Breast epithelium (tissue), 4 donors: ENCODE results near the gene TRIM66. TPM values are rescaled to one million over a fixed set of nuclear protein-coding genes. Genes with fewer than 3 reads are reported as not detected.

Experiments
- DNase-seq, 2 donors: peaks; one replicate each; pipeline ENCODE4 v3.0.0-alpha.2; 2019; ENCODE audit warnings: low spot score in 2 of 2
- H3K27ac ChIP-seq, 2 donors: fragments of 200-600 bp; sonication (generic) in 1 of 2; one replicate each; pipeline ENCODE4 v1.5.1; 2016 to 2019; ENCODE audit warnings: mild to moderate bottlenecking in 1 of 2
- H3K27me3 ChIP-seq, 2 donors: fragments of 200-600 bp; sonication (generic) in 1 of 2; one replicate each; pipeline versions ENCODE4 v1.5.1 to v1.6.0; 2017 to 2019; ENCODE audit warnings: control low read depth in 1 of 2, mild to moderate bottlenecking in 1 of 2
- H3K36me3 ChIP-seq: fragments of 200-600 bp; one replicate; pipeline ENCODE4 v1.5.1; 2019
- H3K4me1 ChIP-seq, 2 donors: fragments of 200-600 bp; sonication (generic); one replicate each; pipeline ENCODE4 v1.5.1; 2016 to 2019; ENCODE audit warnings: control low read depth in 1 of 2
- H3K4me3 ChIP-seq, 3 donors: fragments of 200-600 bp; sonication (generic); 1 replicate in 2 of 3; 2 replicates in 1 of 3; pipeline ENCODE4 v1.5.1; 2016 to 2019; ENCODE audit warnings: mild to moderate bottlenecking in 3 of 3, moderate library complexity in 2 of 3
- H3K9me3 ChIP-seq, 2 donors: fragments of 200-600 bp; sonication (generic) in 1 of 2; one replicate each; pipeline ENCODE4 v1.5.1; 2016 to 2019; ENCODE audit warnings: control low read depth in 1 of 2
- POLR2A ChIP-seq: fragments of 450-650 bp; IDR thresholded peaks from one replicate; pipeline ENCODE4 v1.6.1; 2016; ENCODE audit warnings: antibody characterized with exemption, mild to moderate bottlenecking, moderate library complexity
- POLR2AphosphoS5 ChIP-seq, 3 donors: sonication (generic); formaldehyde crosslinking; IDR thresholded peaks; one replicate each; pipeline ENCODE4 v1.6.1; 2017; ENCODE audit warnings: antibody characterized with exemption in 3 of 3
- intact Hi-C: fragments of 100-400 bp; cut with DNase I; formaldehyde crosslinking; loops from one replicate; pipeline ENCODE4 v1.15.1; 2023; ENCODE audit warnings: low total_unique reads
- total RNA-seq, 3 donors: library from RNA; depleted of rRNA; stranded (reverse); fragments of >200 nt; gene quantifications; one replicate each; pipeline ENCODE4 v1.1.0, GENCODE V29; 2016
- TF ChIP-seq, protein P1 (sequence below), 3 donors: fragments of 450-650 bp; IDR thresholded peaks; one replicate each; pipeline ENCODE4 v1.5.1; 2016 to 2017; ENCODE audit warnings: antibody characterized with exemption in 3 of 3, mild to moderate bottlenecking in 3 of 3, moderate library complexity in 3 of 3

TRIM66 gene
- total RNA-seq, 3 donors from 2014 or later: 6.6 to 12.7 (median 11.5) TPM

DNA sequence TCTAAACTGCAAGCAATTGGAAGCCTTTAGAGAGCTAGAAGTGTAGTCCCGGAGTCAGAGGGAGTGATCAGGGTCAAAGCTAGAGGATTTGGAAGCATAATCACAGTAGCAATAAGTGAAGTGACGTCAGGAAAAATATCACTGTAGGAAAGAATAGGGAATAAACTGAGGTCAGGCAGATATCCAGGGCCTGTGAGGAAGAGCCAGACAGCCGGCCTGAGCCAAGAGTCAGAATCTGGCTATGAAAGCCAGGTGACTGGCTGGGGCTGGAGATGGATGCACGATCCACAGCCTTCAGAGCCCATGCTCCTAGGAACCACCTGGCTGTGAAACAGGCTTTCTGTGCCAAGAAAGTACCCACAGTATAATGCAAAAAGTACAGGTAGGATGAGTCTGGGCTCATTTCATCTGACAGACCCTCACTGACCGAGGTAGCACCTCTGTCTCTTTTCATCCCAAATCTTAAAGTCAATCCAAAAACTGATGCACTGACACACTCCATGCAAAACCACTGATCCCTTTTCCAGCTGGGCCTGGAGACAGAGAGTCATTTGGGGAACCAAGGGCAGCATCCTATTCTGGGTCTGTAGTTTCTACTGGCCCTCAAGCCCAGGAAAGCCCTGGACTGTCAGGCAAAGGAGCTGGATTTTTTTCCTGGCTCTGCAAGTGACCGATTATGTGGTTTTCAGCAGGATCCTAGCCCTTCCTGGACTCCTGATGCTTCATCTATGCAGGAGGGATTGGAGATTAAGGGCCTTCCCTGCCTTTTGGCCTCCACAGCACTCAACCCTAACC, 21.3 kb downstream of the TRIM66 start:
- DNase-seq: no peak
- Histone ChIP-seq H3K36me3 (no peaks in the 10 kb centered on the region), H3K4me1 (no peaks in the 10 kb centered on the region), H3K9me3 (no peaks in the 10 kb centered on the region), H3K27me3 (no peaks in the 10 kb centered on the region), H3K27ac (no peak overlapping the region), H3K4me3 (no peak overlapping the region)
- intact Hi-C loops: loop anchor here (5.0 kb wide), 1 partner anchor 406 kb away; no protein-coding TSS in a partner anchor
- TF ChIP-seq POLR2AphosphoS5 (IDR thresholded peaks at IDR 0.05): no peak
- TF ChIP-seq POLR2A: no peak
- TF ChIP-seq, protein P1, sequence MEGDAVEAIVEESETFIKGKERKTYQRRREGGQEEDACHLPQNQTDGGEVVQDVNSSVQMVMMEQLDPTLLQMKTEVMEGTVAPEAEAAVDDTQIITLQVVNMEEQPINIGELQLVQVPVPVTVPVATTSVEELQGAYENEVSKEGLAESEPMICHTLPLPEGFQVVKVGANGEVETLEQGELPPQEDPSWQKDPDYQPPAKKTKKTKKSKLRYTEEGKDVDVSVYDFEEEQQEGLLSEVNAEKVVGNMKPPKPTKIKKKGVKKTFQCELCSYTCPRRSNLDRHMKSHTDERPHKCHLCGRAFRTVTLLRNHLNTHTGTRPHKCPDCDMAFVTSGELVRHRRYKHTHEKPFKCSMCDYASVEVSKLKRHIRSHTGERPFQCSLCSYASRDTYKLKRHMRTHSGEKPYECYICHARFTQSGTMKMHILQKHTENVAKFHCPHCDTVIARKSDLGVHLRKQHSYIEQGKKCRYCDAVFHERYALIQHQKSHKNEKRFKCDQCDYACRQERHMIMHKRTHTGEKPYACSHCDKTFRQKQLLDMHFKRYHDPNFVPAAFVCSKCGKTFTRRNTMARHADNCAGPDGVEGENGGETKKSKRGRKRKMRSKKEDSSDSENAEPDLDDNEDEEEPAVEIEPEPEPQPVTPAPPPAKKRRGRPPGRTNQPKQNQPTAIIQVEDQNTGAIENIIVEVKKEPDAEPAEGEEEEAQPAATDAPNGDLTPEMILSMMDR (IDR thresholded peaks at IDR 0.05): no peak

GRCh38 chr11:8658321-8659057, 24.0 kb downstream of the TRIM66 start:
- Histone ChIP-seq H3K27me3 (no peaks in the 10 kb centered on the region), H3K27ac (no peak overlapping the region), H3K4me3 (peak overlapping the region in 1 of 3 donors; percentile 30), H3K36me3 (no peaks in the 10 kb centered on the region), H3K4me1 (no peaks in the 10 kb centered on the region), H3K9me3 (no peaks in the 10 kb centered on the region)
- intact Hi-C loops: no loop called here
- DNase-seq: no peak
- TF ChIP-seq, protein P1 (IDR thresholded peaks at IDR 0.05): no peak
- TF ChIP-seq POLR2AphosphoS5 (IDR thresholded peaks at IDR 0.05) (no peak), POLR2A (no peak)

- no peaks in the 10 kb centered on the region for H3K9me3 ChIP-seq
- no peaks in the 10 kb centered on the region for H3K36me3 ChIP-seq
- H3K27me3 ChIP-seq: no peaks in the 10 kb centered on the region
- TF ChIP-seq, protein P1 (IDR thresholded peaks at IDR 0.05): no peak
- TF ChIP-seq POLR2AphosphoS5 (IDR thresholded peaks at IDR 0.05) (no peak), POLR2A (no peak)
- intact Hi-C loops: no loop called here
- DNase-seq: no peak
- H3K4me3 ChIP-seq: no peak overlapping the region
- H3K27ac ChIP-seq: no peak overlapping the region
- no peaks in the 10 kb centered on the region for H3K4me1 ChIP-seq
These were observed 26.2 kb downstream of the TRIM66 start for GRCh38 chr11:8656291-8656690.

GRCh38 chr11:8654503-8654902, 28.0 kb downstream of the TRIM66 start:
- no peak overlapping the region for H3K4me3 ChIP-seq
- H3K27ac ChIP-seq: no peak overlapping the region
- TF ChIP-seq, protein P1 (IDR thresholded peaks at IDR 0.05): no peak
- TF ChIP-seq POLR2A (no peak), POLR2AphosphoS5 (IDR thresholded peaks at IDR 0.05) (no peak)
- no peaks in the 10 kb centered on the region for H3K9me3 ChIP-seq
- no peaks in the 10 kb centered on the region for H3K4me1 ChIP-seq
- no peaks in the 10 kb centered on the region for H3K27me3 ChIP-seq
- H3K36me3 ChIP-seq: no peaks in the 10 kb centered on the region
- intact Hi-C loops: no loop called here
- DNase-seq: no peak

GRCh38 chr11:8652140-8652539, 30.3 kb downstream of the TRIM66 start:
- peak overlapping the region in 1 of 2 donors; percentile 22 for H3K27ac ChIP-seq

More at GRCh38 chr11:8652140-8652539, 30.3 kb downstream of the TRIM66 start:
- Histone ChIP-seq H3K36me3 (no peaks in the 10 kb centered on the region), H3K27me3 (no peaks in the 10 kb centered on the region), H3K9me3 (no peaks in the 10 kb centered on the region), H3K4me1 (no peaks in the 10 kb centered on the region), H3K4me3 (no peak overlapping the region)
- no peak for DNase-seq
- intact Hi-C loops: no loop called here
- TF ChIP-seq, protein P1 (IDR thresholded peaks at IDR 0.05): no peak
- TF ChIP-seq POLR2A (no peak), POLR2AphosphoS5 (IDR thresholded peaks at IDR 0.05) (no peak)
